Loucy (cell line): ENCODE results near the gene DGAT2.
"Not testable (repeated sequence)": the region's sequence is repeated elsewhere in the genome, so short reads cannot be mapped to it uniquely, and the experiment has no call there.

ENCODE experiments used
- CTCF ChIP-seq: fragments of 200-600 bp; sonication (generic); conservative IDR thresholded peaks from 2 replicates; pipeline ENCODE4 v1.5.1; 2014; ENCODE audit warnings: mild to moderate bottlenecking, antibody characterized with exemption, low read length
- EZH2phosphoT487 ChIP-seq: fragments of 200-600 bp; IDR thresholded peaks from 2 replicates; pipeline ENCODE4 v1.6.1; 2018; ENCODE audit warnings: antibody characterized with exemption, mild to moderate bottlenecking, moderate library complexity, borderline replicate concordance

DNA sequence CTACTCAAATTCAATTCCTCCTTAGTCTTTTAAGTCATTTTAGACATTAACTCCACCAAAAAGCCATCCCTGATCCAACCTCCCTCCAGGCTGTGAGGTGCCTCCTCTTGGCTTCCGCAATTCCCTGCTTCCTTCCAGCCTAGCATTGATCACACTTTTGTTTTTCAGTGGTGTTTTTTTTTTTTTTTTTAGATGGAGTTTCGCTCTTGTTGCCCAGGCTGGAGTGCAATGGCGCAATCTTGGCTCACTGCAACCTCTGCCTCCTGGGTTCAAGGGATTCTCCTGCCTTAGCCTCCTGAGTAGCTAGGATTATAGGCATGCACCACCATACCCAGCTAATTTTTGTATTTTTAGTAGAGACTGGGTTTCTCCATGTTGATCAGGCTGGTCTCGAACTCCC is 25.4 kb upstream of the DGAT2 start:
- TF ChIP-seq EZH2phosphoT487, CTCF: not testable (repeated sequence)
